K562 (cell line): ENCODE results near the gene KIT. TPM values are rescaled to one million over a fixed set of nuclear protein-coding genes. Genes with fewer than 3 reads are reported as not detected.

ENCODE experiments used
- ATAC-seq: fragments of 200-7000 bp; cut with Tn5 transposase; 3 replicates; pipeline ENCODE4 v1.9.1; 2020; ENCODE audit warnings: moderate library complexity
- BruUV-seq: library from RNA; stranded (reverse); fragments of 400-500 nt; replicated peaks from 2 replicates; lab custom pipeline; 2021; lab: Mats Ljungman, UMichigan
- CTCF ChIA-PET: fragments of 300-600 bp; formaldehyde crosslinking; extraction: SDS; loops from one replicate; lab custom pipeline; 2021; ENCODE audit warnings: low intra/inter-chr PET ratio; lab: Yijun Ruan, JAX
- POLR2A ChIA-PET: fragments of 300-600, 350-650 bp; sonication (Branson Sonifier 250); formaldehyde crosslinking; extraction: SDS; loops from one replicate; lab custom pipeline; 2021; ENCODE audit warnings: antibody characterized with exemption, inconsistent platforms; lab: Yijun Ruan, JAX
- DNase-seq, 4 experiments: peaks; one replicate each; pipeline versions ENCODE4 v3.0.0 to v3.0.0-alpha.2; 2011 to 2018; ENCODE audit warnings: low spot score in 3 of 4, mixed read lengths in 3 of 4; ENCODE audit errors: extremely low read depth in 1 of 4
- FAIRE-seq: peaks from 2 replicates; lab custom pipeline; 2011; peaks lifted over from hg19 to GRCh38; lab: Jason Lieb, UNC
- H2AFZ ChIP-seq: 2 replicates; pipeline ENCODE4 v1.6.0; 2011; ENCODE audit warnings: low read depth, low read length, control low read depth, inconsistent platforms
- H3K27ac ChIP-seq: fragments of 200-600 bp; 3 replicates; pipeline ENCODE4 v1.8.0; 2011; ENCODE audit warnings: low read depth, mild to moderate bottlenecking, control low read depth, inconsistent platforms, low read length, moderate library complexity, mixed read lengths; ENCODE audit errors: extremely low read depth
- H3K27me3 ChIP-seq, 2 experiments: fragments of 300-600 bp in 1 of 2; 2 replicates in 1 of 2; 3 replicates in 1 of 2; pipeline versions ENCODE4 v1.6.0 to v1.8.0; 2011; ENCODE audit warnings: inconsistent platforms in 2 of 2, low read length in 2 of 2, mild to moderate bottlenecking in 1 of 2, mixed read lengths in 1 of 2, moderate library complexity in 1 of 2; ENCODE audit not compliant: control insufficient read depth in 2 of 2, insufficient read depth in 2 of 2
- H3K36me3 ChIP-seq: fragments of 300-600 bp; 3 replicates; pipeline ENCODE4 v1.8.0; 2011; ENCODE audit warnings: mild to moderate bottlenecking, low read length, inconsistent platforms; ENCODE audit not compliant: control insufficient read depth, insufficient read depth
- H3K4me1 ChIP-seq, 2 experiments: fragments of 200-600 bp in 1 of 2; replicated peaks in 1 of 2; 2 replicates in 1 of 2; 3 replicates in 1 of 2; pipeline versions ENCODE4 v1.5.1 to v1.8.0; 2011; ENCODE audit warnings: inconsistent platforms in 2 of 2, low read length in 2 of 2, mild to moderate bottlenecking in 1 of 2, mixed read lengths in 1 of 2, moderate library complexity in 1 of 2; ENCODE audit not compliant: control insufficient read depth in 2 of 2, insufficient read depth in 2 of 2
- H3K4me2 ChIP-seq: 2 replicates; pipeline ENCODE4 v1.6.1; 2011; ENCODE audit warnings: low read length, control low read depth, inconsistent platforms, mixed read lengths; ENCODE audit not compliant: insufficient read depth
- H3K4me3 ChIP-seq: fragments of 200-600 bp; sonication (generic), shearing (Covaris generic); 2 replicates; pipeline ENCODE4 v1.5.1; 2016; ENCODE audit warnings: control low read depth, inconsistent platforms
- H3K79me2 ChIP-seq: fragments of 200-600 bp; 3 replicates; pipeline ENCODE4 v1.8.0; 2011; ENCODE audit warnings: low read length, inconsistent platforms; ENCODE audit not compliant: control insufficient read depth, insufficient read depth
- H3K9ac ChIP-seq, 2 experiments: 2 replicates each; pipeline versions ENCODE4 v1.6.0 to v1.6.1; 2011; ENCODE audit warnings: low read depth in 2 of 2, low read length in 2 of 2, control low read depth in 1 of 2, inconsistent platforms in 1 of 2, mild to moderate bottlenecking in 1 of 2, mixed read lengths in 1 of 2; ENCODE audit not compliant: insufficient read depth in 1 of 2
- H3K9me1 ChIP-seq: one replicate; pipeline ENCODE4 v1.6.0; 2011; ENCODE audit warnings: inconsistent platforms, mild to moderate bottlenecking, low read length, moderate library complexity; ENCODE audit not compliant: control insufficient read depth, insufficient read depth
- H3K9me3 ChIP-seq: replicated peaks from 2 replicates; pipeline ENCODE4 v1.5.1; 2011; ENCODE audit warnings: low read depth, low read length, inconsistent platforms; ENCODE audit not compliant: control insufficient read depth, insufficient read depth
- H4K20me1 ChIP-seq: replicated peaks from 2 replicates; pipeline ENCODE4 v1.6.1; 2011; ENCODE audit warnings: low read length, inconsistent platforms, mixed read lengths; ENCODE audit not compliant: control insufficient read depth, insufficient read depth
- FOXK1 ChIP-seq: sonication (generic); formaldehyde crosslinking; IDR thresholded peaks from 2 replicates; pipeline ENCODE4 v1.8.0; 2022; ENCODE audit warnings: missing genetic modification reagents, mild to moderate bottlenecking, borderline replicate concordance
- FOXP4 ChIP-seq: sonication (generic); formaldehyde crosslinking; IDR thresholded peaks from 2 replicates; pipeline ENCODE4 v1.8.0; 2022; ENCODE audit warnings: mild to moderate bottlenecking, missing genetic modification reagents, borderline replicate concordance
- MEIS2 ChIP-seq: fragments of 450-650 bp; IDR thresholded peaks from 2 replicates; pipeline ENCODE4 v1.6.1; 2014; ENCODE audit warnings: mild to moderate bottlenecking; ENCODE audit not compliant: partially characterized antibody
- RAD21 ChIP-seq, 2 experiments: fragments of 250-450 bp in 1 of 2; fragments of 450-650 bp in 1 of 2; sonication (Bioruptor Pico) in 1 of 2; formaldehyde crosslinking in 1 of 2; IDR thresholded peaks in 1 of 2; conservative IDR thresholded peaks in 1 of 2; 2 replicates each; pipeline versions ENCODE4 v1.4.0 to v1.8.0; 2020 to 2022; ENCODE audit warnings: mild to moderate bottlenecking in 2 of 2, moderate library complexity in 1 of 2
- WGBS: fragments of 100-300 bp; shearing (Covaris generic); methylation state at CpG from one replicate; pipeline ENCODE4 v1.1.6; 2016; ENCODE audit warnings: low coverage, mixed read lengths; ENCODE audit not compliant: insufficient coverage; ENCODE audit errors: missing lambda C conversion rate; 5-methylcytosine and 5-hydroxymethylcytosine counted together
- in situ Hi-C: fragments of 300-500 bp; cut with MboI; formaldehyde crosslinking; loops from 4 replicates; pipeline ENCODE4 v1.15.0; 2018; ENCODE audit warnings: inconsistent platforms, mixed read lengths
- intact Hi-C: fragments of 100-400 bp; cut with micrococcal nuclease; formaldehyde crosslinking; loops from 2 replicates; pipeline ENCODE4 v1.14.2; 2022
- polyA plus RNA-seq, 8 experiments: library from polyadenylated mRNA; depleted of rRNA in 4 of 8; stranded (reverse) in 5 of 8; unstranded in 3 of 8; fragments of >200 nt; fragmentation: Nextera tagmentation in 2 of 8; fragmentation: Illumina TruSeq in 1 of 8; extraction: Ambion mirVana in 2 of 8; extraction: Trizol in 1 of 8; gene quantifications; 2 replicates each; pipeline versions ENCODE4 v1.2.1 to v1.2.3, GENCODE V29; 2011 to 2014; ENCODE audit warnings: inconsistent platforms in 1 of 8, missing spikeins in 1 of 8
- total RNA-seq, 7 experiments: library from RNA; depleted of rRNA in 6 of 7; stranded (reverse); fragments of >200 nt in 6 of 7; fragmentation: Illumina TruSeq in 2 of 7; extraction: Trizol in 2 of 7; gene quantifications; 2 replicates each; pipeline versions ENCODE4 v1.2.1 to v1.2.3, GENCODE V29; 2011 to 2021; ENCODE audit warnings: low replicate concordance in 1 of 7
- TF ChIP-seq, protein P1 (sequence below): fragments of 250-450 bp; sonication (Bioruptor Pico); IDR thresholded peaks from 2 replicates; pipeline ENCODE4 v1.8.0; 2022; ENCODE audit warnings: moderate library complexity, mild to moderate bottlenecking, inconsistent platforms
- TF ChIP-seq, protein P2 (sequence below): fragments of 450-650 bp; formaldehyde crosslinking; IDR thresholded peaks from 2 replicates; pipeline ENCODE4 v1.4.0; 2020; ENCODE audit warnings: mild to moderate bottlenecking, mixed read lengths
- TF ChIP-seq, protein P3 (sequence below), 3 experiments: IDR thresholded peaks in 2 of 3; conservative IDR thresholded peaks in 1 of 3; 2 replicates each; pipeline ENCODE4 v1.5.1; 2011 to 2012; ENCODE audit warnings: low read length in 3 of 3, mild to moderate bottlenecking in 3 of 3, control low read depth in 2 of 3, improper control_type of control experiment in 1 of 3, inconsistent platforms in 1 of 3, low read depth in 1 of 3, mixed read lengths in 1 of 3, moderate library complexity in 1 of 3; ENCODE audit not compliant: insufficient read depth in 2 of 3

KIT gene
- total and polyA plus RNA-seq, 9 of the 15 experiments (the other 6 are each of a cell fraction or from before 2014, with no cell fraction given): 0.27 to 5.6 (median 0.57) TPM

DNA sequence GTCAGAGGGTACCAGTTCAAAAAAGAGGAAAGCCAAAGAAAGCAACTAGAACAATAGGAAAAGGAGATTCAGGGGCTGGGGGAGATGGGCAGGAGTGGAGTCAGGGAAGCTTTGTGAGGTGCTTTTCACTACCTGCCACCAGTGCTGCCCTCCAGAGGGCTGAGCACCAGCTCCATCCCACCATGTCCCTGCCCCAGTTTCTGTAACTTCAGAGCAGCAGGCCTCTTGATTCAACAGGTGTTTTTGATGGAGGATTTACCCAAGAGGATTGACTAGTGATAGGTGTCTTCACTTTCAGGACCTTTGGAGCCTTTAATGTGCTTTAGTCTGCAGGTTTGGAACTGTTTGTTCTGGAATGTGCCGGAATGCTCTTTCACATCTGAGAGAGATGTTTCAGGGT, 12.1 kb downstream of the KIT start:
- H3K27me3 ChIP-seq: no peaks in the 10 kb centered on the region; a peak in 1 of 5 replicates
- no TSS peak for BruUV-seq
- H4K20me1 ChIP-seq: no peaks in the 10 kb centered on the region
- no peaks in the 10 kb centered on the region for H3K79me2 ChIP-seq
- DNase-seq: no peak
- intact Hi-C loops: no loop called here
- H3K9me3 ChIP-seq: no peaks in the 10 kb centered on the region
- no peak overlapping the region for H2AFZ ChIP-seq
- in situ Hi-C loops: no loop called here
- no peak overlapping the region for H3K4me3 ChIP-seq
- no peak overlapping the region for H3K27ac ChIP-seq
- WGBS: 94% methylated on average over 1 of the region's 1 CpG
- TF ChIP-seq, protein P1, sequence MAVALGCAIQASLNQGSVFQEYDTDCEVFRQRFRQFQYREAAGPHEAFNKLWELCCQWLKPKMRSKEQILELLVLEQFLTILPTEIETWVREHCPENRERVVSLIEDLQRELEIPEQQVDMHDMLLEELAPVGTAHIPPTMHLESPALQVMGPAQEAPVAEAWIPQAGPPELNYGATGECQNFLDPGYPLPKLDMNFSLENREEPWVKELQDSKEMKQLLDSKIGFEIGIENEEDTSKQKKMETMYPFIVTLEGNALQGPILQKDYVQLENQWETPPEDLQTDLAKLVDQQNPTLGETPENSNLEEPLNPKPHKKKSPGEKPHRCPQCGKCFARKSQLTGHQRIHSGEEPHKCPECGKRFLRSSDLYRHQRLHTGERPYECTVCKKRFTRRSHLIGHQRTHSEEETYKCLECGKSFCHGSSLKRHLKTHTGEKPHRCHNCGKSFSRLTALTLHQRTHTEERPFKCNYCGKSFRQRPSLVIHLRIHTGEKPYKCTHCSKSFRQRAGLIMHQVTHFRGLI (CRISPR knock-in tag): no peak
- TF ChIP-seq RAD21 (CRISPR knock-in tag; conservative IDR thresholded peaks at IDR 0.05 in 1 of 2, IDR thresholded peaks at IDR 0.05 in 1 of 2): 0 out of 4 replicates have a peak, but pooled peaks of 1 of the 2 experiments have one; percentile 15
- TF ChIP-seq, protein P2, sequence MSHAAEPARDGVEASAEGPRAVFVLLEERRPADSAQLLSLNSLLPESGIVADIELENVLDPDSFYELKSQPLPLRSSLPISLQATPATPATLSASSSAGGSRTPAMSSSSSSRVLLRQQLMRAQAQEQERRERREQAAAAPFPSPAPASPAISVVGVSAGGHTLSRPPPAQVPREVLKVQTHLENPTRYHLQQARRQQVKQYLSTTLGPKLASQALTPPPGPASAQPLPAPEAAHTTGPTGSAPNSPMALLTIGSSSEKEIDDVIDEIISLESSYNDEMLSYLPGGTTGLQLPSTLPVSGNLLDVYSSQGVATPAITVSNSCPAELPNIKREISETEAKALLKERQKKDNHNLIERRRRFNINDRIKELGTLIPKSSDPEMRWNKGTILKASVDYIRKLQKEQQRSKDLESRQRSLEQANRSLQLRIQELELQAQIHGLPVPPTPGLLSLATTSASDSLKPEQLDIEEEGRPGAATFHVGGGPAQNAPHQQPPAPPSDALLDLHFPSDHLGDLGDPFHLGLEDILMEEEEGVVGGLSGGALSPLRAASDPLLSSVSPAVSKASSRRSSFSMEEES (CRISPR knock-in tag): no peak
- TF ChIP-seq MEIS2: no peak
- no peak for TF ChIP-seq FOXP4 (CRISPR knock-in tag)
- no peak for TF ChIP-seq FOXK1 (CRISPR knock-in tag)
- TF ChIP-seq, protein P3, sequence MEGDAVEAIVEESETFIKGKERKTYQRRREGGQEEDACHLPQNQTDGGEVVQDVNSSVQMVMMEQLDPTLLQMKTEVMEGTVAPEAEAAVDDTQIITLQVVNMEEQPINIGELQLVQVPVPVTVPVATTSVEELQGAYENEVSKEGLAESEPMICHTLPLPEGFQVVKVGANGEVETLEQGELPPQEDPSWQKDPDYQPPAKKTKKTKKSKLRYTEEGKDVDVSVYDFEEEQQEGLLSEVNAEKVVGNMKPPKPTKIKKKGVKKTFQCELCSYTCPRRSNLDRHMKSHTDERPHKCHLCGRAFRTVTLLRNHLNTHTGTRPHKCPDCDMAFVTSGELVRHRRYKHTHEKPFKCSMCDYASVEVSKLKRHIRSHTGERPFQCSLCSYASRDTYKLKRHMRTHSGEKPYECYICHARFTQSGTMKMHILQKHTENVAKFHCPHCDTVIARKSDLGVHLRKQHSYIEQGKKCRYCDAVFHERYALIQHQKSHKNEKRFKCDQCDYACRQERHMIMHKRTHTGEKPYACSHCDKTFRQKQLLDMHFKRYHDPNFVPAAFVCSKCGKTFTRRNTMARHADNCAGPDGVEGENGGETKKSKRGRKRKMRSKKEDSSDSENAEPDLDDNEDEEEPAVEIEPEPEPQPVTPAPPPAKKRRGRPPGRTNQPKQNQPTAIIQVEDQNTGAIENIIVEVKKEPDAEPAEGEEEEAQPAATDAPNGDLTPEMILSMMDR (IDR thresholded peaks at IDR 0.05 in 2 of 3, conservative IDR thresholded peaks at IDR 0.05 in 1 of 3; ENCODE audit: insufficient read depth in 2 of 3, low read depth in 1 of 3, low read length in 3 of 3): peak; percentile 10 to 25 (median 15); a peak in 1 of 6 replicates
- ChIA-PET CTCF (no interaction called here), POLR2A (no interaction called here)
- H3K9me1 ChIP-seq: no peaks in the 10 kb centered on the region
- peak; percentile 61; the same call in 2 of the 3 replicates for ATAC-seq
- no peak for FAIRE-seq
- H3K9ac ChIP-seq: no peak overlapping the region
- no peaks in the 10 kb centered on the region for H3K36me3 ChIP-seq
- H3K4me1 ChIP-seq: peaks cover 5 to 9% of the 10 kb centered on the region in 2 experiments; a peak in 3 of 5 replicates
- H3K4me2 ChIP-seq: no peak overlapping the region
